OCI-LY1 (cell line): Measurements from ENCODE around the gene ARL6IP4.

Experiments
- H2AFZ ChIP-seq: fragments of 200-600 bp; sonication (generic), shearing (Covaris generic); 2 replicates; pipeline ENCODE4 v1.6.0; 2014; ENCODE audit warnings: antibody characterized with exemption, mild to moderate bottlenecking, low read length
- H3F3A ChIP-seq: fragments of 200-600 bp; sonication (generic), shearing (Covaris generic); 2 replicates; pipeline ENCODE4 v1.6.0; 2014; ENCODE audit warnings: mild to moderate bottlenecking, antibody characterized with exemption, low read length, moderate library complexity; ENCODE audit not compliant: insufficient read depth
- H3K27ac ChIP-seq: fragments of 200-600 bp; sonication (generic); 2 replicates; pipeline ENCODE4 v1.5.1; 2014; ENCODE audit warnings: low read length, mixed run types, mild to moderate bottlenecking, low read depth; ENCODE audit not compliant: poor library complexity, severe bottlenecking
- H3K27me3 ChIP-seq: fragments of 200-600 bp; sonication (generic); 2 replicates; pipeline ENCODE4 v1.6.0; 2014; ENCODE audit warnings: antibody characterized with exemption, mild to moderate bottlenecking, low read length, moderate library complexity; ENCODE audit not compliant: insufficient read depth
- H3K36me3 ChIP-seq: fragments of 200-600 bp; sonication (generic); 2 replicates; pipeline ENCODE4 v1.6.1; 2014; ENCODE audit warnings: mild to moderate bottlenecking, antibody characterized with exemption, low read length, moderate library complexity, mixed read lengths; ENCODE audit not compliant: insufficient read depth
- H3K4me1 ChIP-seq: fragments of 200-600 bp; sonication (generic); 2 replicates; pipeline ENCODE4 v1.5.1; 2014; ENCODE audit warnings: mild to moderate bottlenecking, low read length, moderate library complexity; ENCODE audit not compliant: insufficient read depth, severe bottlenecking
- H3K4me2 ChIP-seq: fragments of 200-600 bp; sonication (generic), shearing (Covaris generic); 2 replicates; pipeline ENCODE4 v1.6.1; 2014; ENCODE audit warnings: low read length
- H3K4me3 ChIP-seq: fragments of 200-600 bp; sonication (generic); 2 replicates; pipeline ENCODE4 v1.5.1; 2014; ENCODE audit warnings: low read length, low read depth, mild to moderate bottlenecking, mixed read lengths; ENCODE audit not compliant: poor library complexity, severe bottlenecking
- H3K79me2 ChIP-seq: fragments of 200-600 bp; shearing (Covaris generic); 2 replicates; pipeline ENCODE4 v1.6.1; 2016; ENCODE audit warnings: mixed run types, low read length, mixed read lengths; ENCODE audit not compliant: insufficient read depth
- H3K9ac ChIP-seq: fragments of 200-600 bp; sonication (generic), shearing (Covaris generic); 2 replicates; pipeline ENCODE4 v1.6.1; 2014; ENCODE audit warnings: mild to moderate bottlenecking, low read length, mixed read lengths
- H3K9me2 ChIP-seq: fragments of 200-600 bp; sonication (generic), shearing (Covaris generic); 2 replicates; pipeline ENCODE4 v1.6.1; 2014; ENCODE audit warnings: low read depth, mild to moderate bottlenecking, low read length, mixed read lengths
- H3K9me3 ChIP-seq: fragments of 200-600 bp; shearing (Covaris generic); 2 replicates; pipeline ENCODE4 v1.6.1; 2014; ENCODE audit warnings: low read length, mixed read lengths
- H4K20me1 ChIP-seq: fragments of 200-600 bp; sonication (generic), shearing (Covaris generic); 2 replicates; pipeline ENCODE4 v1.6.0; 2016; ENCODE audit warnings: mild to moderate bottlenecking, low read length; ENCODE audit not compliant: insufficient read depth
- CTCF ChIP-seq: fragments of 200-600 bp; sonication (generic), shearing (Covaris generic); IDR thresholded peaks from 2 replicates; pipeline ENCODE4 v1.5.1; 2017; ENCODE audit warnings: mild to moderate bottlenecking, antibody characterized with exemption, low read length, moderate library complexity, mixed read lengths
- EZH2 ChIP-seq: fragments of 200-600 bp; sonication (generic), shearing (Covaris generic); IDR thresholded peaks from 2 replicates; pipeline ENCODE4 v1.8.0; 2017; ENCODE audit warnings: borderline replicate concordance, mixed run types, mild to moderate bottlenecking, antibody characterized with exemption, low read length, moderate library complexity, mixed read lengths

Gene ARL6IP4

GRCh38 chr12:122965321-122965751 lies 15.1 kb upstream of the ARL6IP4 start:
- no peaks in the 10 kb centered on the region for H3K79me2 ChIP-seq
- peaks cover 9% of the 10 kb centered on the region for H3K4me1 ChIP-seq
- H2AFZ ChIP-seq, result no peak overlapping the region
- no peak overlapping the region for H3K27ac ChIP-seq
- H3K9me2 ChIP-seq, result no peaks in the 10 kb centered on the region
- H4K20me1 ChIP-seq, result no peaks in the 10 kb centered on the region
- H3K36me3 ChIP-seq, result no peaks in the 10 kb centered on the region
- no peaks in the 10 kb centered on the region for H3F3A ChIP-seq
- H3K4me2 ChIP-seq, result peak overlapping the region; percentile 71; the same call in 1 of the 2 replicates
- no peak for TF ChIP-seq CTCF
- no peak for TF ChIP-seq EZH2
- H3K4me3 ChIP-seq, result no peak overlapping the region
- H3K27me3 ChIP-seq, result no peaks in the 10 kb centered on the region
- no peaks in the 10 kb centered on the region for H3K9me3 ChIP-seq
- H3K9ac ChIP-seq, result no peak overlapping the region

DNA sequence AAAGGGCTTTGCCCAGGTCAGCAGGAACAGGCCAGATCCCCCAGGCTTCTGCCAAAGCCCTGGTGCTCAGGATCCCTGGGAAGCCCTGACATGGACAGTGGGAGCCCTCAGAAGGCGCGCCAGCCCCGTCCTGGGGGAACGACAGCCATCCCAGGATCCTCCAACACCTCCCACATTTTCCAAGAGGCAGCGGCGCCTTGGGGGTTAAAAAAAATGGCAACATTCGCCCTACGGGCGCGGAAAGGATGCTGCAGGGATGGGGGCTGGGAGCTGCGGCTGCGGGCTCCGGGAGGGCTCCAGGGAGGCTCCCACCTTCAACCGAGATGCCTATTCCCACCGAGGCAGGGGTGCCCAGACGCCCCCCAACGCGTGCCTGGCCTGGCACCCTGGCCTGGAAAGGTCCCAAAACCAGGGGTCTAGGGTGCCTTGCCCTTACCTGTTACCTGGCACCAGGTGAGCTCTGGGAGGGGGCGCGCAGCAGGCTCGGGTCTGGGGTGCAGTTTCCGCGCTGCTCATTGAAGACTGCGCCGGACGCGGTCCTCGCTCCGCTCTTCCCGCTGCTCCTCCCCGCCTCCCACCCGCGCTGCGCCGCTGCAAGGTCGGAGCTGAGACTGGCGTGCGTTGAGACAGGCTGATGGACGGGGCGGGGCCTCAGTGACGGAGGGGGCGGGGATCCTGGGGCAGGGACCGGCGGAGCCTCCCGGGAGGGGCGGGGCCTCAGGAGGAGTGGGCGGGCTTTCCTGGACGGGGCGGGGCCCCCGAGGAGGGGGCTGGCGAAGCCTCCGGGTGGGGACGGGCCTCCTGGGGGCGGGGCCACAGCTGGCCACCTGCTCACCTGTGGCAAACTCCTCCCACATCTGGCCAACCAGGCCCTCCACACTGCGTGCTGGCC lies 14.4 kb upstream of the ARL6IP4 start, which contains the start of gene ABCB9:
TSS of gene ABCB9 (minus strand) at position 613 of the 892 bp plus-strand sequence. CDS start 6,228 bp downstream, outside the sequence.
- no peaks in the 10 kb centered on the region for H3K9me3 ChIP-seq
- no peaks in the 10 kb centered on the region for H3K27me3 ChIP-seq
- H3K4me1 ChIP-seq, result peaks cover 9% of the 10 kb centered on the region
- H2AFZ ChIP-seq, result no peak within 1 kb of the TSS
- TF ChIP-seq EZH2, result no peak
- no peak for TF ChIP-seq CTCF
- H3K4me3 ChIP-seq, result peak within 1 kb of the TSS; percentile 58
- H4K20me1 ChIP-seq, result no peaks in the 10 kb centered on the region
- peak within 1 kb of the TSS; percentile 71 for H3K4me2 ChIP-seq
- H3F3A ChIP-seq, result no peaks in the 10 kb centered on the region
- H3K9ac ChIP-seq, result peak within 1 kb of the TSS; percentile 55; the same call in 1 of the 2 replicates
- H3K27ac ChIP-seq, result no peak within 1 kb of the TSS
- no peaks in the 10 kb centered on the region for H3K9me2 ChIP-seq
- H3K36me3 ChIP-seq, result no peaks in the 10 kb centered on the region
- H3K79me2 ChIP-seq, result no peaks in the 10 kb centered on the region

GRCh38 chr12:122966743-122967550 lies 13.5 kb upstream of the ARL6IP4 start:
- Histone ChIP-seq H3K4me2 (peak overlapping the region; percentile 71), H3K79me2 (no peaks in the 10 kb centered on the region), H3K4me1 (peaks cover 9% of the 10 kb centered on the region), H3K9me2 (no peaks in the 10 kb centered on the region), H3F3A (no peaks in the 10 kb centered on the region), H3K27ac (no peak overlapping the region), H3K9me3 (no peaks in the 10 kb centered on the region), H4K20me1 (no peaks in the 10 kb centered on the region), H2AFZ (no peak overlapping the region), H3K9ac (no peak overlapping the region), H3K36me3 (no peaks in the 10 kb centered on the region), H3K4me3 (peak overlapping the region; percentile 30), H3K27me3 (no peaks in the 10 kb centered on the region)
- no peak for TF ChIP-seq EZH2
- TF ChIP-seq CTCF, result no peak
